WTC11 (cell line): ENCODE results near the gene AMIGO1. TPM values are rescaled to one million over a fixed set of nuclear protein-coding genes. Genes with fewer than 3 reads are reported as not detected.

Experiments
- ATAC-seq: fragments of 200-7000 bp; cut with Tn5 transposase; 2 replicates; pipeline ENCODE4 v1.10.0; 2021; ENCODE audit warnings: mild to moderate bottlenecking, moderate library complexity
- CTCF ChIA-PET: fragments of 300-600 bp; sonication (Branson Sonifier 250); formaldehyde crosslinking; loops from one replicate; lab custom pipeline; 2021; ENCODE audit warnings: antibody characterized with exemption; lab: Charles Lee
- POLR2A ChIA-PET: fragments of 350-600 bp; sonication (Branson Sonifier 250); formaldehyde crosslinking; loops from one replicate; lab custom pipeline; 2021; ENCODE audit warnings: antibody characterized with exemption; lab: Charles Lee
- DNase-seq: peaks from one replicate; pipeline ENCODE4 v3.0.0; 2021; ENCODE audit warnings: low spot score
- H3K27ac Mint-ChIP-seq: 2 replicates; pipeline ENCODE4 v1.8.0; 2021; ENCODE audit warnings: mixed read lengths
- H3K27me3 Mint-ChIP-seq: 2 replicates; pipeline ENCODE4 v1.8.0; 2021; ENCODE audit warnings: low read depth, mild to moderate bottlenecking, moderate library complexity, mixed read lengths
- H3K36me3 Mint-ChIP-seq: 2 replicates; pipeline ENCODE4 v1.8.0; 2021; ENCODE audit warnings: mixed read lengths
- H3K4me1 Mint-ChIP-seq: 2 replicates; pipeline ENCODE4 v1.8.0; 2022; ENCODE audit warnings: mixed read lengths
- H3K4me3 Mint-ChIP-seq: 2 replicates; pipeline ENCODE4 v1.8.0; 2021; ENCODE audit warnings: mild to moderate bottlenecking, moderate library complexity, mixed read lengths
- H3K9me3 Mint-ChIP-seq: 2 replicates; pipeline ENCODE4 v1.8.0; 2021; ENCODE audit warnings: mixed read lengths
- AR ChIP-seq: fragments of 250-450 bp; sonication (Bioruptor Pico); IDR thresholded peaks from 2 replicates; pipeline ENCODE4 v1.9.0; 2021; ENCODE audit warnings: mild to moderate bottlenecking
- ARID4B ChIP-seq: sonication (generic); formaldehyde crosslinking; IDR thresholded peaks from 2 replicates; pipeline ENCODE4 v1.8.0; 2023; ENCODE audit warnings: missing genetic modification reagents, mild to moderate bottlenecking, borderline replicate concordance
- ATF1 ChIP-seq: sonication (generic); formaldehyde crosslinking; IDR thresholded peaks from 2 replicates; pipeline ENCODE4 v1.8.1; 2023; ENCODE audit warnings: mild to moderate bottlenecking, moderate library complexity, missing genetic modification reagents
- E2F1 ChIP-seq: sonication (generic); formaldehyde crosslinking; IDR thresholded peaks from 2 replicates; pipeline ENCODE4 v1.8.0; 2022; ENCODE audit warnings: mild to moderate bottlenecking, missing genetic modification reagents
- ERG ChIP-seq: fragments of 250-450 bp; sonication (Bioruptor Pico); IDR thresholded peaks from 2 replicates; pipeline ENCODE4 v1.8.0; 2021; ENCODE audit warnings: mild to moderate bottlenecking
- FOXP1 ChIP-seq: sonication (generic); formaldehyde crosslinking; IDR thresholded peaks from 2 replicates; pipeline ENCODE4 v1.8.0; 2022; ENCODE audit warnings: missing genetic modification reagents, mild to moderate bottlenecking, moderate library complexity, borderline replicate concordance
- GRHL2 ChIP-seq: fragments of 250-450 bp; sonication (Bioruptor Pico); IDR thresholded peaks from 2 replicates; pipeline ENCODE4 v1.8.0; 2022; ENCODE audit warnings: mild to moderate bottlenecking, moderate library complexity; ENCODE audit not compliant: insufficient replicate concordance, severe bottlenecking
- NFATC4 ChIP-seq: fragments of 250-450 bp; sonication (Bioruptor Pico); IDR thresholded peaks from 2 replicates; pipeline ENCODE4 v1.9.0; 2021; ENCODE audit warnings: mild to moderate bottlenecking
- NFE2L1 ChIP-seq: sonication (generic); formaldehyde crosslinking; IDR thresholded peaks from 2 replicates; pipeline ENCODE4 v1.8.1; 2023; ENCODE audit warnings: missing genetic modification reagents
- NR3C1 ChIP-seq: sonication (generic); formaldehyde crosslinking; conservative IDR thresholded peaks from 2 replicates; pipeline ENCODE4 v1.8.1; 2023; ENCODE audit warnings: low read depth, mild to moderate bottlenecking, missing genetic modification reagents
- RORB ChIP-seq: fragments of 250-450 bp; sonication (Bioruptor Pico); IDR thresholded peaks from 2 replicates; pipeline ENCODE4 v1.9.0; 2021; ENCODE audit warnings: mild to moderate bottlenecking
- SMAD4 ChIP-seq: sonication (generic); formaldehyde crosslinking; IDR thresholded peaks from 2 replicates; pipeline ENCODE4 v1.8.0; 2022; ENCODE audit warnings: mild to moderate bottlenecking, missing genetic modification reagents
- SOX15 ChIP-seq: fragments of 250-450 bp; sonication (Bioruptor Pico); IDR thresholded peaks from 2 replicates; pipeline ENCODE4 v1.9.0; 2021; ENCODE audit warnings: mild to moderate bottlenecking
- TP53 ChIP-seq: sonication (generic); formaldehyde crosslinking; IDR thresholded peaks from 2 replicates; pipeline ENCODE4 v1.8.1; 2023; ENCODE audit warnings: mild to moderate bottlenecking, missing genetic modification reagents
- ZNF121 ChIP-seq: sonication (generic); formaldehyde crosslinking; IDR thresholded peaks from 2 replicates; pipeline ENCODE4 v1.8.0; 2023; ENCODE audit warnings: missing genetic modification reagents
- ZNF219 ChIP-seq: sonication (generic); formaldehyde crosslinking; IDR thresholded peaks from 2 replicates; pipeline ENCODE4 v1.8.0; 2023; ENCODE audit warnings: missing genetic modification reagents, mild to moderate bottlenecking, borderline replicate concordance
- ZNF532 ChIP-seq: fragments of 250-450 bp; sonication (Bioruptor Pico); IDR thresholded peaks from 2 replicates; pipeline ENCODE4 v1.9.0; 2021; ENCODE audit warnings: mild to moderate bottlenecking, borderline replicate concordance
- total RNA-seq: library from RNA; stranded (reverse); gene quantifications from 3 replicates; pipeline ENCODE4 v1.2.3, GENCODE V29; 2021

AMIGO1 gene
- total RNA-seq, 1 experiment from 2014 or later, result 2.4 TPM

- CTCF ChIA-PET, result interaction anchor here (0.6 to 3.7 kb wide), 7 partner anchors 11 to 49 kb away, joined by 3 to 15 read pairs (median 5); no protein-coding TSS in a partner anchor
Observed at GRCh38 chr1:109521002-109521951, 11.8 kb upstream of the AMIGO1 start.

GRCh38 chr1:109517337-109517736 lies 7.8 kb upstream of the AMIGO1 start:
- Mint-ChIP-seq H3K4me1 (no peaks in the 10 kb centered on the region), H3K27ac (no peak overlapping the region), H3K4me3 (no peak overlapping the region), H3K36me3 (no peaks in the 10 kb centered on the region), H3K27me3 (peaks cover 9% of the 10 kb centered on the region), H3K9me3 (no peaks in the 10 kb centered on the region)
- POLR2A ChIA-PET, result no interaction called here
- no peak for DNase-seq
- CTCF ChIA-PET, result interaction anchor here (5.6 kb wide), 1 partner anchor 14 kb away, joined by 56 read pairs; no protein-coding TSS in a partner anchor
- ATAC-seq, result no peak
- TF ChIP-seq ZNF121 (CRISPR knock-in tag) (no peak), ATF1 (CRISPR knock-in tag) (no peak), NFATC4 (CRISPR knock-in tag) (no peak), RORB (CRISPR knock-in tag) (no peak), ARID4B (no peak), SOX15 (CRISPR knock-in tag) (no peak), FOXP1 (CRISPR knock-in tag) (no peak), ZNF219 (CRISPR knock-in tag) (no peak), GRHL2 (no peak), ZNF532 (CRISPR knock-in tag) (no peak), NFE2L1 (CRISPR knock-in tag) (no peak), SMAD4 (CRISPR knock-in tag) (no peak), AR (no peak)

More at GRCh38 chr1:109521002-109521951, 11.8 kb upstream of the AMIGO1 start:
- TF ChIP-seq NR3C1 (CRISPR knock-in tag) (no peak), ERG (CRISPR knock-in tag) (no peak), E2F1 (CRISPR knock-in tag) (no peak), TP53 (CRISPR knock-in tag) (no peak)
- Mint-ChIP-seq H3K4me1 (no peaks in the 10 kb centered on the region), H3K4me3 (no peak overlapping the region), H3K36me3 (no peaks in the 10 kb centered on the region), H3K27me3 (peaks cover 6% of the 10 kb centered on the region), H3K27ac (no peak overlapping the region), H3K9me3 (peaks cover 7% of the 10 kb centered on the region)
- DNase-seq (no peak), ATAC-seq (no peak)
- POLR2A ChIA-PET, result no interaction called here
